DOHH2 (cell line): ENCODE measurements around the gene CCNH.

Source experiments
- H3F3A ChIP-seq: fragments of 200-600 bp; sonication (generic), shearing (Covaris generic); 2 replicates; pipeline ENCODE4 v1.6.0; 2016; ENCODE audit warnings: antibody characterized with exemption, mild to moderate bottlenecking; ENCODE audit not compliant: control insufficient read depth, insufficient read depth
- H3K27ac ChIP-seq: fragments of 200-600 bp; sonication (generic); 2 replicates; pipeline ENCODE4 v1.5.1; 2014; ENCODE audit warnings: low read depth, mild to moderate bottlenecking, low read length, moderate library complexity
- H3K27me3 ChIP-seq: fragments of 200-600 bp; sonication (generic); 2 replicates; pipeline ENCODE4 v1.6.1; 2014; ENCODE audit warnings: mild to moderate bottlenecking, low read length, mixed read lengths; ENCODE audit not compliant: control insufficient read depth
- H3K36me3 ChIP-seq: fragments of 200-600 bp; sonication (generic); 2 replicates; pipeline ENCODE4 v1.6.1; 2014; ENCODE audit warnings: mild to moderate bottlenecking, low read length, moderate library complexity, mixed read lengths; ENCODE audit not compliant: control insufficient read depth
- H3K4me1 ChIP-seq: fragments of 200-600 bp; sonication (generic); 2 replicates; pipeline ENCODE4 v1.6.1; 2014; ENCODE audit warnings: mild to moderate bottlenecking, low read length, mixed read lengths; ENCODE audit not compliant: control insufficient read depth
- H3K4me2 ChIP-seq: fragments of 200-600 bp; sonication (generic); 2 replicates; pipeline ENCODE4 v1.6.0; 2014; ENCODE audit warnings: mild to moderate bottlenecking, low read length, moderate library complexity
- H3K4me3 ChIP-seq: fragments of 200-600 bp; sonication (generic); 2 replicates; pipeline ENCODE4 v1.5.1; 2014; ENCODE audit warnings: mild to moderate bottlenecking, low read length, mixed read lengths
- H3K79me2 ChIP-seq: fragments of 200-600 bp; sonication (generic); 2 replicates; pipeline ENCODE4 v1.6.1; 2014; ENCODE audit warnings: mild to moderate bottlenecking, low read length, mixed read lengths; ENCODE audit not compliant: control insufficient read depth
- H3K9me2 ChIP-seq: fragments of 200-600 bp; sonication (generic); replicated peaks from 2 replicates; pipeline ENCODE4 v1.6.1; 2014; ENCODE audit warnings: mild to moderate bottlenecking, low read length, mixed read lengths; ENCODE audit not compliant: control insufficient read depth
- H3K9me3 ChIP-seq: fragments of 200-600 bp; sonication (generic); 2 replicates; pipeline ENCODE4 v1.6.1; 2014; ENCODE audit warnings: antibody characterized with exemption, low read length, mixed read lengths; ENCODE audit not compliant: control insufficient read depth, insufficient read depth
- H4K20me1 ChIP-seq: fragments of 200-600 bp; sonication (generic); 2 replicates; pipeline ENCODE4 v1.6.0; 2014; ENCODE audit warnings: low read depth, mild to moderate bottlenecking, antibody characterized with exemption, low read length, moderate library complexity; ENCODE audit not compliant: control insufficient read depth, insufficient read depth
- CTCF ChIP-seq: fragments of 200-600 bp; sonication (generic); IDR thresholded peaks from one replicate; pipeline ENCODE4 v1.5.1; 2014; ENCODE audit warnings: antibody characterized with exemption, mild to moderate bottlenecking, low read depth, low read length; ENCODE audit not compliant: poor library complexity, severe bottlenecking
- EZH2phosphoT487 ChIP-seq: fragments of 200-600 bp; sonication (generic); IDR thresholded peaks from 2 replicates; pipeline ENCODE4 v1.6.1; 2017; ENCODE audit warnings: borderline replicate concordance, mild to moderate bottlenecking, antibody characterized with exemption, low read length, moderate library complexity, mixed read lengths

The CCNH gene

GRCh38 chr5:87360132-87360531 is 52.6 kb downstream of the CCNH start:
- peaks cover 20% of the 10 kb centered on the region for H3K36me3 ChIP-seq
- H3K4me1 ChIP-seq: no peaks in the 10 kb centered on the region
- no peaks in the 10 kb centered on the region for H3F3A ChIP-seq
- no peak for TF ChIP-seq CTCF
- no peak for TF ChIP-seq EZH2phosphoT487
- no peak overlapping the region for H3K4me2 ChIP-seq
- no peaks in the 10 kb centered on the region for H4K20me1 ChIP-seq
- no peaks in the 10 kb centered on the region for H3K79me2 ChIP-seq
- H3K27ac ChIP-seq: no peak overlapping the region
- H3K9me2 ChIP-seq: no peaks in the 10 kb centered on the region
- no peaks in the 10 kb centered on the region for H3K27me3 ChIP-seq
- no peaks in the 10 kb centered on the region for H3K9me3 ChIP-seq
- no peak overlapping the region for H3K4me3 ChIP-seq

- Histone ChIP-seq H3K9me3 (no peaks in the 10 kb centered on the region), H3K4me1 (no peaks in the 10 kb centered on the region), H3F3A (no peaks in the 10 kb centered on the region), H3K27me3 (no peaks in the 10 kb centered on the region), H3K4me2 (no peak overlapping the region), H3K4me3 (no peak overlapping the region), H3K79me2 (no peaks in the 10 kb centered on the region), H3K27ac (no peak overlapping the region), H3K9me2 (no peaks in the 10 kb centered on the region), H3K36me3 (peaks cover 14% of the 10 kb centered on the region), H4K20me1 (no peaks in the 10 kb centered on the region)
- no peak for TF ChIP-seq EZH2phosphoT487
- no peak for TF ChIP-seq CTCF
Observed at GRCh38 chr5:87359106-87359505, 53.6 kb downstream of the CCNH start.

GRCh38 chr5:87354496-87354895 is 58.2 kb downstream of the CCNH start:
- Histone ChIP-seq H3K9me3 (no peaks in the 10 kb centered on the region), H4K20me1 (no peaks in the 10 kb centered on the region), H3K4me2 (no peak overlapping the region), H3K36me3 (peaks cover 7% of the 10 kb centered on the region; the same call in 1 of the 2 replicates), H3K4me3 (no peak overlapping the region), H3F3A (no peaks in the 10 kb centered on the region), H3K79me2 (no peaks in the 10 kb centered on the region), H3K27me3 (no peaks in the 10 kb centered on the region), H3K4me1 (no peaks in the 10 kb centered on the region), H3K9me2 (no peaks in the 10 kb centered on the region), H3K27ac (no peak overlapping the region)
- TF ChIP-seq CTCF: no peak
- no peak for TF ChIP-seq EZH2phosphoT487

- Histone ChIP-seq H3K4me3 (no peak overlapping the region), H3K9me3 (no peaks in the 10 kb centered on the region), H3K4me2 (peak overlapping the region; percentile 18; the same call in 1 of the 2 replicates), H3K27me3 (no peaks in the 10 kb centered on the region), H3K79me2 (no peaks in the 10 kb centered on the region), H3K4me1 (peaks cover 15% of the 10 kb centered on the region), H3F3A (0 out of 2 replicates have a peak, but pooled peaks cover 3% of the 10 kb centered on the region), H3K27ac (no peak overlapping the region), H3K36me3 (peaks cover 17% of the 10 kb centered on the region), H3K9me2 (no peaks in the 10 kb centered on the region), H4K20me1 (no peaks in the 10 kb centered on the region)
- no peak for TF ChIP-seq CTCF
- no peak for TF ChIP-seq EZH2phosphoT487
Observed at GRCh38 chr5:87347841-87348240, 64.9 kb downstream of the CCNH start.
